Neural progenitor cell (in vitro differentiated cells): Measurements from ENCODE around the gene KIRREL3.

Experiments used
- EZH2 ChIP-seq: fragments of 200-600 bp; sonication (generic); IDR thresholded peaks from 2 replicates; pipeline ENCODE4 v1.6.1; 2017; ENCODE audit warnings: antibody characterized with exemption, mild to moderate bottlenecking, moderate library complexity
- EZH2phosphoT487 ChIP-seq: fragments of 200-600 bp; sonication (generic); IDR thresholded peaks from 2 replicates; pipeline ENCODE4 v1.6.1; 2017; ENCODE audit warnings: antibody characterized with exemption
- TF ChIP-seq, protein P1 (sequence below): fragments of 200-600 bp; sonication (generic); IDR thresholded peaks from 2 replicates; pipeline ENCODE4 v1.5.1; 2017; ENCODE audit warnings: antibody characterized with exemption, mild to moderate bottlenecking

DNA sequence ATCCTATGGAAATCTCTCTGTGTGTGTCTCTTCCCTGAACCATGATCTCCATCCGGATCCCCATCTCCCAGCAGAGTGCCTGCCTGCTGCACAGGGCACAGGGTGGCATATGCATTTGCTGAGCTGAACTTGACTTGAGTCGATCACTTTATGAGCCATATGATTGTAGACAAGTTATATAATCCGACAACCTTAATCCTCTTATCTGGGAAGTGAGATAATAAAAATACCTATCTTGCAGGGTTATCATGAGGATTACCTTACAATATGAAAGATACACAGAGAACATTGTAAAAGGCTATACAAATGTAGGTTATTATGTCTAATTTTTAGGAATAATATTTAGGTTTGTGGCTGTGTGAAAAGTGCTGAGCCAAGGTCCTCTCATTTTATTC lies 520.6 kb downstream of the KIRREL3 start:
- TF ChIP-seq, protein P1, sequence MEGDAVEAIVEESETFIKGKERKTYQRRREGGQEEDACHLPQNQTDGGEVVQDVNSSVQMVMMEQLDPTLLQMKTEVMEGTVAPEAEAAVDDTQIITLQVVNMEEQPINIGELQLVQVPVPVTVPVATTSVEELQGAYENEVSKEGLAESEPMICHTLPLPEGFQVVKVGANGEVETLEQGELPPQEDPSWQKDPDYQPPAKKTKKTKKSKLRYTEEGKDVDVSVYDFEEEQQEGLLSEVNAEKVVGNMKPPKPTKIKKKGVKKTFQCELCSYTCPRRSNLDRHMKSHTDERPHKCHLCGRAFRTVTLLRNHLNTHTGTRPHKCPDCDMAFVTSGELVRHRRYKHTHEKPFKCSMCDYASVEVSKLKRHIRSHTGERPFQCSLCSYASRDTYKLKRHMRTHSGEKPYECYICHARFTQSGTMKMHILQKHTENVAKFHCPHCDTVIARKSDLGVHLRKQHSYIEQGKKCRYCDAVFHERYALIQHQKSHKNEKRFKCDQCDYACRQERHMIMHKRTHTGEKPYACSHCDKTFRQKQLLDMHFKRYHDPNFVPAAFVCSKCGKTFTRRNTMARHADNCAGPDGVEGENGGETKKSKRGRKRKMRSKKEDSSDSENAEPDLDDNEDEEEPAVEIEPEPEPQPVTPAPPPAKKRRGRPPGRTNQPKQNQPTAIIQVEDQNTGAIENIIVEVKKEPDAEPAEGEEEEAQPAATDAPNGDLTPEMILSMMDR = no peak
- TF ChIP-seq EZH2phosphoT487 = no peak
- no peak for TF ChIP-seq EZH2
